ENCODE results near the gene GPD1. TPM values are rescaled to one million over a fixed set of nuclear protein-coding genes. Genes with fewer than 3 reads are reported as not detected.
"Not testable (repeated sequence)": the region's sequence is repeated elsewhere in the genome, so short reads cannot be mapped to it uniquely, and the experiment has no call there.

The GPD1 gene
- polyA plus RNA-seq, 1 donor from 2014 or later: not detected

DNA sequence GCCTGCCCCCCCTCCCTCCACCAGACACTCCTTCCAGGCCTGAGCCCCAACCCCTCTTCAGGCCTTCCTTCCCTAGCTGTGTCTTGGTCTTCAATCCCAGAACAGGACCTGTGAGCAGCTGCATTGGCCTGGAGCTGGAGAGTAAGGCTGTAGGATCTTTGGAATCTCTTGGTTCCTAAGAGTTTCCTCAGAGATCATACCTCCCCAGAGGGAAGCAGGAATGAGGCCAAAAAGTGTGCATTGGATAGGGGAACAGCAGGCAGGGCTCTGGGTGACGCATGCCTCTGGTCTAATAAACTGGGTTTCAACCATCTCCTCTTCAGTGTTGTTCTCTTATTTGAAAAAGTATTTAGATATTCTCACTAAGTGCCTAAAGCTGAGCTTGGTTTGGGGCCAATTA lies 20.5 kb upstream of the GPD1 start:
- H3K36me3 Mint-ChIP-seq: no peaks in the 10 kb centered on the region
- peaks cover 14 to 18% (median 16%) of the 10 kb centered on the region in 3 donors for H3K4me1 Mint-ChIP-seq
- H3K9me3 Mint-ChIP-seq: no peaks in the 10 kb centered on the region
- H3K27me3 Mint-ChIP-seq: peaks cover 1% of the 10 kb centered on the region
- H3K4me3 Mint-ChIP-seq: peak overlapping the region in 3 of 4 donors; percentile 66 to 83 (median 68)
- H3K27ac Mint-ChIP-seq: peak overlapping the region in 2 of 3 donors; percentile 18 to 78

- peak overlapping the region; percentile 94 to 99 (median 98) for H3K4me3 Mint-ChIP-seq
- peak overlapping the region; percentile 92 to 98 (median 95) for H3K27ac Mint-ChIP-seq
- not testable (repeated sequence) for H3K36me3 Mint-ChIP-seq, H3K27me3 Mint-ChIP-seq, H3K9me3 Mint-ChIP-seq
- peaks cover 21 to 24% (median 21%) of the 10 kb centered on the region in 3 donors for H3K4me1 Mint-ChIP-seq
These were observed 19.4 kb upstream of the GPD1 start for GRCh38 chr12:50084409-50084774.

GRCh38 chr12:50084775-50085614 lies 18.8 kb upstream of the GPD1 start, which contains the start of gene SMARCD1:
Gene SMARCD1 (plus strand): TSS chr12:50085342. CDS start chr12:50085370, 28 bp downstream.
- H3K27me3 Mint-ChIP-seq: peaks cover 1% of the 10 kb centered on the region
- peaks cover 21 to 24% (median 21%) of the 10 kb centered on the region in 3 donors for H3K4me1 Mint-ChIP-seq
- peak within 1 kb of the TSS; percentile 92 to 98 (median 95) for H3K27ac Mint-ChIP-seq
- H3K4me3 Mint-ChIP-seq: peak within 1 kb of the TSS; percentile 94 to 99 (median 98)
- H3K9me3 Mint-ChIP-seq: no peaks in the 10 kb centered on the region
- no peaks in the 10 kb centered on the region for H3K36me3 Mint-ChIP-seq

GRCh38 chr12:50085615-50086072 lies 18.2 kb upstream of the GPD1 start:
- Mint-ChIP-seq H3K27ac (peak overlapping the region; percentile 88 to 95 (median 91)), H3K27me3 (peaks cover 1% of the 10 kb centered on the region), H3K36me3 (peaks cover 1% of the 10 kb centered on the region), H3K4me3 (peak overlapping the region; percentile 94 to 99 (median 98)), H3K9me3 (no peaks in the 10 kb centered on the region), H3K4me1 (peaks cover 21 to 24% (median 21%) of the 10 kb centered on the region in 3 donors)

DNA sequence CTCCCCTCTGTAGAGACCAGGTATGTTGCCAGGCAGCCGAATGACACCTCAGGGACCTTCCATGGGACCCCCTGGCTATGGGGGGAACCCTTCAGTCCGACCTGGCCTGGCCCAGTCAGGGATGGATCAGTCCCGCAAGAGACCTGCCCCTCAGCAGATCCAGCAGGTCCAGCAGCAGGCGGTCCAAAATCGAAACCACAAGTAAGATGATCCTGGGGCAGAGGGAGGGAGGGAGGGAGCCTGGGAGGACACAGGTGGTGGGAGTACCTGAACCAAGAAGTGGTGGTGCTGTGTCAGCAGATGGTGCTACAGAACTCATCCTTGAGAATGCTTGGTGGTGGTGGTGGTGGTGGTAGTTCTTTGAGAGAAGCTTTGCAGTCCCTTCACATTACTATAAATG lies 17.7 kb upstream of the GPD1 start:
- peak overlapping the region; percentile 88 to 95 (median 91) for H3K27ac Mint-ChIP-seq
- H3K36me3 Mint-ChIP-seq: peaks cover 1% of the 10 kb centered on the region

GRCh38 chr12:50087151-50087550 lies 16.7 kb upstream of the GPD1 start:
- no peaks in the 10 kb centered on the region for H3K9me3 Mint-ChIP-seq
- H3K36me3 Mint-ChIP-seq: peaks cover 1% of the 10 kb centered on the region
- H3K4me1 Mint-ChIP-seq: peaks cover 21 to 24% (median 21%) of the 10 kb centered on the region in 3 donors
- H3K27ac Mint-ChIP-seq: peak overlapping the region in 1 of 3 donors; percentile 25
- peaks cover 1% of the 10 kb centered on the region for H3K27me3 Mint-ChIP-seq
- H3K4me3 Mint-ChIP-seq: peak overlapping the region in 1 of 4 donors; percentile 99

More for the DNA sequence above, 17.7 kb upstream of the GPD1 start:
- Mint-ChIP-seq H3K4me3 (peak overlapping the region; percentile 94 to 99 (median 98)), H3K4me1 (peaks cover 21 to 24% (median 21%) of the 10 kb centered on the region in 3 donors), H3K27me3 (peaks cover 1% of the 10 kb centered on the region), H3K9me3 (no peaks in the 10 kb centered on the region)

GRCh38 chr12:50087995-50088394 lies 15.8 kb upstream of the GPD1 start:
- H3K27ac Mint-ChIP-seq: peak overlapping the region in 2 of 3 donors; percentile 30 to 46
- H3K4me3 Mint-ChIP-seq: peak overlapping the region in 2 of 4 donors; percentile 65 to 72
- H3K9me3 Mint-ChIP-seq: no peaks in the 10 kb centered on the region
- H3K4me1 Mint-ChIP-seq: peaks cover 21 to 24% (median 21%) of the 10 kb centered on the region in 3 donors
- peaks cover 1% of the 10 kb centered on the region for H3K27me3 Mint-ChIP-seq
- H3K36me3 Mint-ChIP-seq: peaks cover 1% of the 10 kb centered on the region

GRCh38 chr12:50088577-50089335 lies 15.1 kb upstream of the GPD1 start:
- peaks cover 18 to 21% (median 21%) of the 10 kb centered on the region in 3 donors for H3K4me1 Mint-ChIP-seq
- H3K36me3 Mint-ChIP-seq: peaks cover 1% of the 10 kb centered on the region

GRCh38 chr12:50089730-50090129 lies 14.1 kb upstream of the GPD1 start:
- H3K36me3 Mint-ChIP-seq: peaks cover 1% of the 10 kb centered on the region
- H3K4me1 Mint-ChIP-seq: peaks cover 18 to 19% (median 18%) of the 10 kb centered on the region in 3 donors
- no peaks in the 10 kb centered on the region for H3K9me3 Mint-ChIP-seq
- H3K4me3 Mint-ChIP-seq: no peak overlapping the region
- no peak overlapping the region for H3K27ac Mint-ChIP-seq
- no peaks in the 10 kb centered on the region for H3K27me3 Mint-ChIP-seq

More at GRCh38 chr12:50088577-50089335, 15.1 kb upstream of the GPD1 start:
- Mint-ChIP-seq H3K27me3 (peaks cover 1% of the 10 kb centered on the region), H3K4me3 (peak overlapping the region in 1 of 4 donors; percentile 72), H3K9me3 (no peaks in the 10 kb centered on the region), H3K27ac (peak overlapping the region in 2 of 3 donors; percentile 30 to 46)

DNA sequence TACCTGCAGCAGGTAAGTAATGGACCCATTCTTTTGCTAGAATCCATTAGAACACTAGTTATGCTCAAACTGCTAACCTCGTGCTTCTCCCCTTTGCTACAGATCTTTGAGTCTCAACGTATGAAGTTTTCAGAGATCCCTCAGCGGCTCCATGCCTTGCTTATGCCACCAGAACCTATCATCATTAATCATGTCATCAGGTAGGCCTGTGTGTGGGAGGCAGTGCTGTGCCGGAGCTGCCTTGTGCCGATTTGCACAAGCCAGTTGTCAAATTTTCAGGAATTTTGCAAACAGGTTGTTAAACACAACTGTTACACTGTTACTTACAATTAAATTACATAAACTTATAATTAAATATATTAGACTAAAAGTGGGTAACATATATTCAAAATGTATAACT lies 13.4 kb upstream of the GPD1 start:
- no peaks in the 10 kb centered on the region for H3K27me3 Mint-ChIP-seq
- peaks cover 1% of the 10 kb centered on the region for H3K36me3 Mint-ChIP-seq
- peaks cover 14 to 18% (median 16%) of the 10 kb centered on the region in 3 donors for H3K4me1 Mint-ChIP-seq
- H3K4me3 Mint-ChIP-seq: no peak overlapping the region
- H3K9me3 Mint-ChIP-seq: no peaks in the 10 kb centered on the region
- H3K27ac Mint-ChIP-seq: no peak overlapping the region

DNA sequence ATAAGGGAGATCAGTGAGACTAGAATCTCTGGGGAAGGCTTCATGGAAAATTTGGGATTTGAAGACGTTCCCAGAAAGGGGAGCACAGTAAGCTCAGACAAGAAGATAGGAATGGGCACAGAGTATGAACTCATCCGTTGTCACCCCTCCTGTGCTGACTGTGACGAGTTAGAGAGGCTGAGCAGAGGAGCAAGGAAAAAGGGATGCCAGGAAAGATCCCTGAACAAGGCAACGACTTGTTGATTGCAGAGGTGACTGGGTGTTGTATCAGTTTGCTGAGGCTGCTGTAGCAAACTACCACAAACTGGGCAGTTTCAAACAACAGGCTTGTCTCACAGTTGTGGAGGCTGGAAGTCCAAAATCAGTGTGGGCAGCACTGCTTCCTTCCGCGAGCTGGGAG lies 5.9 kb upstream of the GPD1 start:
- Mint-ChIP-seq H3K27me3 (no peaks in the 10 kb centered on the region), H3K9me3 (no peaks in the 10 kb centered on the region), H3K4me1 (peaks cover 0 to 2% (median 0%) of the 10 kb centered on the region in 3 donors), H3K27ac (no peak overlapping the region), H3K4me3 (no peak overlapping the region), H3K36me3 (peaks cover 6% of the 10 kb centered on the region)

DNA sequence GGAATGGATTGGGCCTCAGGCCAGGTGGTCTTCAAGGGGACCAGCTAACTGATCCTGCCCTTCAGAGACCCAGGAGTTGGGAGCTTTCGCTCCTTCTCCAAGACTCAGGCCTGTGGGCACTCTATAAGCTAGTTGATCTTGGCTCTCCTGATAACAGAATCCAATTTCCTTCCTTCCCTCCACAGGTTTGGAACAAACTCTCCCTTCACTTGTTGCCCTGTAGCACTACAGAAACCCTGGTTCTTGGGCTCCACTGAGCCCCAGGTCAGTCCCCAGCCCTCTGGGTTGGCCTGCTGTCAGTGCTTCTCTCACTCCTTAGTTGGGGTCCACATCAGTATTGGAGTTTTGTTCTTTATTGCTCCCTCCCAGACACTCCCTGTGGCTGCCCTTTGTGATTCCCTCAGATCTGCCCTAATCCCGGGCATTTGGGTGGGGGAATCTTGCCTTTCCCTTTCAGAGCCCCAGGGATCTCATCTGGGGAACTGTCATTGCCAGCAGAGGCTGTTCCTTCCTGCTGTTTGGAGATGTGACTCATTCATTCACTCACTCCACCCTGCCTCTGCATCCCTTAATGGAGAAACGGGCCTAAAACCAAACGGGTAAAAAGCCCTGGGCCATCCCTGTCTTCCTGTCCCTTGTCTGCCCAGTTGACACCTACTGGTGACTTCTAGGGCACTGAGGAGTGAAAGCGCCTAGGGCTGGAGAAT lies 4.4 kb upstream of the GPD1 start:
- Mint-ChIP-seq H3K27me3 (no peaks in the 10 kb centered on the region), H3K4me3 (no peak overlapping the region), H3K4me1 (peaks cover 0 to 2% (median 0%) of the 10 kb centered on the region in 3 donors), H3K36me3 (peaks cover 6% of the 10 kb centered on the region), H3K9me3 (no peaks in the 10 kb centered on the region), H3K27ac (no peak overlapping the region)

DNA sequence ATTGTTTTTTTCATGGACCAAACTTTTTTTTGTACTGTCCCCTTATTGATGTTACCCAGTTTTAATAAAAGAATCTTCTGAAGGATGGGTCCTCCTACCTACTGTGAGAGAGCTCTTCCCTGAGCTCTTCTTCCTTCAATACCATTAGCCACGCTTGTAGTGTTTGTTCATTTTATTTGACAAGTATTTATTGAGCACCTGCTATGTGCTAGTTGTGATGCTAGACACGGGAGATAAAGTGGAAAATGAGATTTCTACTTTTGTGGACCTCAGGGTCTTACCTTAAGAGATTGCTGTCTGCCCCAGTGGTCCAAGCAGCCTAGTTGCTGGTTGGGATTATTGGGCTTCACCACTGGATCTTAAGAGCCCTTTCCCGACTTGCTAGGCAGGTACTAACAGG lies 3.2 kb upstream of the GPD1 start:
- Mint-ChIP-seq H3K27me3 (no peaks in the 10 kb centered on the region), H3K36me3 (peaks cover 6% of the 10 kb centered on the region), H3K27ac (peak overlapping the region in 1 of 3 donors; percentile 82), H3K9me3 (no peaks in the 10 kb centered on the region), H3K4me1 (peaks cover 0 to 2% (median 0%) of the 10 kb centered on the region in 3 donors), H3K4me3 (no peak overlapping the region)

DNA sequence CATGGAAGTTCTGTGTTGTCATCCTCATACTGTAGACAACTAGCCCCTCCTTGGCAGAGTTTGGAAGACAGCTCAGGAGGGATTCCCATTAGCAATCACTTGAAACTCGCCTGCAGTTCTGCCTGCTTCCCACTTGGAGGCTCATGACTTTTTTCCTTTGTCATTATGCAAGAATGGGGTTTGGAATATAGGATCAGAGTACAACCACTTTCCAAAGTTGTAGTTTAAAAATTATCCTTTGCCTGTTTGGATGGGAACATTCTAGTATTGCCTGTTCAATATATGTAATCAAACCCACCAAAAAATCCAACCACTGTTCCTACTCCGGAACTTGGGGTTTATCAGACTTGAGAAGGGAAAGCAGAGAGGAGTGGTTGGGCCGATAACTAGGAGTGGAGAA lies 2.1 kb upstream of the GPD1 start:
- Mint-ChIP-seq H3K27ac (no peak overlapping the region), H3K27me3 (no peaks in the 10 kb centered on the region), H3K9me3 (no peaks in the 10 kb centered on the region), H3K4me3 (no peak overlapping the region), H3K4me1 (peaks cover 0 to 2% (median 2%) of the 10 kb centered on the region in 3 donors), H3K36me3 (peaks cover 8% of the 10 kb centered on the region)
